PFSK-1 (cell line): Measurements from ENCODE around the gene MEIS3.

ENCODE experiments used
- POLR2AphosphoS5 ChIP-seq: IDR thresholded peaks from 2 replicates; pipeline ENCODE4 v1.6.1; 2012; ENCODE audit warnings: low read depth, mild to moderate bottlenecking, control low read depth, low read length, moderate library complexity
- SIN3A ChIP-seq: IDR thresholded peaks from 2 replicates; pipeline ENCODE4 v1.6.1; 2012; ENCODE audit warnings: mild to moderate bottlenecking, low read length, moderate library complexity, borderline replicate concordance; ENCODE audit not compliant: insufficient read depth
- TAF1 ChIP-seq: IDR thresholded peaks from 2 replicates; pipeline ENCODE4 v1.6.1; 2012; ENCODE audit warnings: low read length, control low read depth, borderline replicate concordance; ENCODE audit not compliant: insufficient read depth
- TF ChIP-seq, protein P1 (sequence below), 2 experiments: IDR thresholded peaks; 2 replicates each; pipeline versions ENCODE4 v1.6.1 to v1.8.0; 2011 to 2012; ENCODE audit warnings: low read depth in 2 of 2, low read length in 2 of 2, control low read depth in 1 of 2, inconsistent platforms in 1 of 2, mild to moderate bottlenecking in 1 of 2, moderate library complexity in 1 of 2; ENCODE audit not compliant: insufficient read depth in 1 of 2

GRCh38 chr19:47356900-47357299 is 62.4 kb downstream of the MEIS3 start:
- no peak for TF ChIP-seq POLR2AphosphoS5
- TF ChIP-seq, protein P1, sequence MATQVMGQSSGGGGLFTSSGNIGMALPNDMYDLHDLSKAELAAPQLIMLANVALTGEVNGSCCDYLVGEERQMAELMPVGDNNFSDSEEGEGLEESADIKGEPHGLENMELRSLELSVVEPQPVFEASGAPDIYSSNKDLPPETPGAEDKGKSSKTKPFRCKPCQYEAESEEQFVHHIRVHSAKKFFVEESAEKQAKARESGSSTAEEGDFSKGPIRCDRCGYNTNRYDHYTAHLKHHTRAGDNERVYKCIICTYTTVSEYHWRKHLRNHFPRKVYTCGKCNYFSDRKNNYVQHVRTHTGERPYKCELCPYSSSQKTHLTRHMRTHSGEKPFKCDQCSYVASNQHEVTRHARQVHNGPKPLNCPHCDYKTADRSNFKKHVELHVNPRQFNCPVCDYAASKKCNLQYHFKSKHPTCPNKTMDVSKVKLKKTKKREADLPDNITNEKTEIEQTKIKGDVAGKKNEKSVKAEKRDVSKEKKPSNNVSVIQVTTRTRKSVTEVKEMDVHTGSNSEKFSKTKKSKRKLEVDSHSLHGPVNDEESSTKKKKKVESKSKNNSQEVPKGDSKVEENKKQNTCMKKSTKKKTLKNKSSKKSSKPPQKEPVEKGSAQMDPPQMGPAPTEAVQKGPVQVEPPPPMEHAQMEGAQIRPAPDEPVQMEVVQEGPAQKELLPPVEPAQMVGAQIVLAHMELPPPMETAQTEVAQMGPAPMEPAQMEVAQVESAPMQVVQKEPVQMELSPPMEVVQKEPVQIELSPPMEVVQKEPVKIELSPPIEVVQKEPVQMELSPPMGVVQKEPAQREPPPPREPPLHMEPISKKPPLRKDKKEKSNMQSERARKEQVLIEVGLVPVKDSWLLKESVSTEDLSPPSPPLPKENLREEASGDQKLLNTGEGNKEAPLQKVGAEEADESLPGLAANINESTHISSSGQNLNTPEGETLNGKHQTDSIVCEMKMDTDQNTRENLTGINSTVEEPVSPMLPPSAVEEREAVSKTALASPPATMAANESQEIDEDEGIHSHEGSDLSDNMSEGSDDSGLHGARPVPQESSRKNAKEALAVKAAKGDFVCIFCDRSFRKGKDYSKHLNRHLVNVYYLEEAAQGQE (IDR thresholded peaks at IDR 0.05; ENCODE audit: insufficient read depth in 1 of 2, low read depth in 2 of 2, low read length in 2 of 2) = no peak
- no peak for TF ChIP-seq TAF1
- no peak for TF ChIP-seq SIN3A
